D721Med (cell line): ENCODE measurements around the gene IPO13.
A peak's percentile ranks its signal among the peaks of the same experiment; 100 is the strongest.

Source experiments
- DNase-seq: peaks from one replicate; pipeline ENCODE4 v3.0.0; 2011; ENCODE audit warnings: low spot score; ENCODE audit not compliant: insufficient read length
- FAIRE-seq: peaks from 2 replicates; lab custom pipeline; 2011; peaks lifted over from hg19 to GRCh38; lab: Jason Lieb, UNC
- CTCF ChIP-seq: IDR thresholded peaks from 2 replicates; pipeline ENCODE4 v1.5.1; 2012; ENCODE audit warnings: mild to moderate bottlenecking, control low read depth; ENCODE audit not compliant: insufficient read depth; ENCODE audit errors: missing control alignments

IPO13 gene

GRCh38 chr1:43994071-43994470 lies 47.3 kb downstream of the IPO13 start:
- FAIRE-seq (no peak), DNase-seq (no peak)
- no peak for TF ChIP-seq CTCF

- FAIRE-seq = no peak
- DNase-seq = no peak
- peak; percentile 27 for TF ChIP-seq CTCF
These were observed 48.3 kb downstream of the IPO13 start for GRCh38 chr1:43994794-43995790.

- no peak for DNase-seq
- no peak for FAIRE-seq
- no peak for TF ChIP-seq CTCF
These were observed 49.4 kb downstream of the IPO13 start for GRCh38 chr1:43995984-43996732.

- DNase-seq (no peak), FAIRE-seq (no peak)
- no peak for TF ChIP-seq CTCF
These were observed 50.0 kb downstream of the IPO13 start for GRCh38 chr1:43996733-43997115.

GRCh38 chr1:43997295-43997999 lies 50.7 kb downstream of the IPO13 start:
- no peak for FAIRE-seq
- DNase-seq = no peak
- TF ChIP-seq CTCF = no peak

GRCh38 chr1:43998000-43998378 lies 51.2 kb downstream of the IPO13 start:
- FAIRE-seq (no peak), DNase-seq (no peak)
- no peak for TF ChIP-seq CTCF
